Vagina (tissue), 2 donors: ENCODE data around the gene TMCO6. TPM values are rescaled to one million over a fixed set of nuclear protein-coding genes. Genes with fewer than 3 reads are reported as not detected.

ENCODE experiments used
- DNase-seq, 2 donors: peaks; one replicate each; pipeline ENCODE4 v3.0.0-alpha.2; 2017; ENCODE audit errors: extremely low spot score in 2 of 2
- H3K27ac ChIP-seq: fragments of 200-600 bp; sonication (generic); one replicate; pipeline ENCODE4 v1.5.1; 2019
- H3K27me3 ChIP-seq: fragments of 200-600 bp; sonication (generic); one replicate; pipeline ENCODE4 v1.5.1; 2019
- H3K36me3 ChIP-seq, 2 donors: fragments of 200-600 bp; sonication (generic); one replicate each; pipeline ENCODE4 v1.5.1; 2017 to 2019
- H3K4me1 ChIP-seq: fragments of 200-600 bp; sonication (generic); one replicate; pipeline ENCODE4 v1.5.1; 2019
- H3K4me3 ChIP-seq, 2 donors: fragments of 200-600 bp; sonication (generic); 1 replicate in 1 of 2; 2 replicates in 1 of 2; pipeline ENCODE4 v1.5.1; 2016 to 2019
- H3K9me3 ChIP-seq: fragments of 200-600 bp; sonication (generic); one replicate; pipeline ENCODE4 v1.5.1; 2019
- CTCF ChIP-seq, 3 experiments: fragments of 450-650 bp in 2 of 3; fragments of 200-600 bp in 1 of 3; sonication (generic) in 1 of 3; IDR thresholded peaks; one replicate each; pipeline ENCODE4 v1.5.1; 2017 to 2019; ENCODE audit warnings: antibody characterized with exemption in 3 of 3, mild to moderate bottlenecking in 2 of 3, moderate library complexity in 2 of 3
- POLR2A ChIP-seq, 2 donors: fragments of 450-650 bp; IDR thresholded peaks; one replicate each; pipeline ENCODE4 v1.6.1; 2017; ENCODE audit warnings: antibody characterized with exemption in 2 of 2, mild to moderate bottlenecking in 2 of 2, moderate library complexity in 2 of 2
- POLR2AphosphoS5 ChIP-seq, 2 donors: sonication (generic); formaldehyde crosslinking; IDR thresholded peaks; one replicate each; pipeline ENCODE4 v1.9.0; 2017; ENCODE audit warnings: antibody characterized with exemption in 2 of 2, mild to moderate bottlenecking in 2 of 2, low read depth in 1 of 2; ENCODE audit not compliant: insufficient read depth in 1 of 2
- intact Hi-C: fragments of 100-400 bp; cut with DNase I; formaldehyde crosslinking; loops from one replicate; pipeline ENCODE4 v1.15.1; 2023
- total RNA-seq: library from RNA; depleted of rRNA; stranded (reverse); fragments of >200 nt; gene quantifications from one replicate; pipeline ENCODE4 v1.2.3, GENCODE V29; 2016

The TMCO6 gene
- total RNA-seq, 1 donor from 2014 or later, result 16.5 TPM

- peaks cover 0 to 63% of the 10 kb centered on the region in 2 donors for H3K36me3 ChIP-seq
- H3K9me3 ChIP-seq, result no peaks in the 10 kb centered on the region
- no peaks in the 10 kb centered on the region for H3K27me3 ChIP-seq
- peak overlapping the region; percentile 20 to 25 for H3K4me3 ChIP-seq
- intact Hi-C loops, result no loop called here
- H3K27ac ChIP-seq, result no peak overlapping the region
- no peak for DNase-seq
- TF ChIP-seq POLR2A (IDR thresholded peaks at IDR 0.05) (no peak), POLR2AphosphoS5 (IDR thresholded peaks at IDR 0.05; ENCODE audit: insufficient read depth in 1 of 2, low read depth in 1 of 2) (no peak), CTCF (IDR thresholded peaks at IDR 0.05) (no peak)
- peaks cover 7% of the 10 kb centered on the region for H3K4me1 ChIP-seq
Measured at GRCh38 chr5:140672455-140673186, 33.4 kb downstream of the TMCO6 start.

- Histone ChIP-seq H3K27me3 (no peaks in the 10 kb centered on the region), H3K4me1 (peaks cover 6% of the 10 kb centered on the region), H3K4me3 (peak within 1 kb of the TSS; percentile 20 to 25), H3K9me3 (no peaks in the 10 kb centered on the region), H3K36me3 (peaks cover 0 to 70% of the 10 kb centered on the region in 2 donors), H3K27ac (no peak within 1 kb of the TSS)
- TF ChIP-seq CTCF (IDR thresholded peaks at IDR 0.05) (no peak), POLR2AphosphoS5 (IDR thresholded peaks at IDR 0.05; ENCODE audit: insufficient read depth in 1 of 2, low read depth in 1 of 2) (no peak), POLR2A (IDR thresholded peaks at IDR 0.05) (no peak)
- no peak for DNase-seq
- intact Hi-C loops, result no loop called here
Measured at GRCh38 chr5:140673187-140673976, 34.1 kb downstream of the TMCO6 start, which contains the start of gene DND1. DND1 (minus strand) TSS chr5:140673576; CDS start chr5:140673542, 34 bp downstream.

GRCh38 chr5:140674211-140674610, 35.0 kb downstream of the TMCO6 start:
- TF ChIP-seq POLR2AphosphoS5 (IDR thresholded peaks at IDR 0.05; ENCODE audit: insufficient read depth in 1 of 2, low read depth in 1 of 2), result no peak
- no peak for TF ChIP-seq CTCF (IDR thresholded peaks at IDR 0.05)
- no peak for TF ChIP-seq POLR2A (IDR thresholded peaks at IDR 0.05)
- Histone ChIP-seq H3K27me3 (no peaks in the 10 kb centered on the region), H3K27ac (no peak overlapping the region), H3K4me3 (no peak overlapping the region), H3K9me3 (no peaks in the 10 kb centered on the region), H3K4me1 (peaks cover 6% of the 10 kb centered on the region), H3K36me3 (peaks cover 0 to 67% of the 10 kb centered on the region in 2 donors)
- intact Hi-C loops, result no loop called here
- DNase-seq, result no peak

GRCh38 chr5:140674629-140675028, 35.4 kb downstream of the TMCO6 start:
- no peak for DNase-seq
- TF ChIP-seq POLR2AphosphoS5 (IDR thresholded peaks at IDR 0.05; ENCODE audit: insufficient read depth in 1 of 2, low read depth in 1 of 2) (no peak), POLR2A (IDR thresholded peaks at IDR 0.05) (no peak), CTCF (IDR thresholded peaks at IDR 0.05) (no peak)
- Histone ChIP-seq H3K27me3 (no peaks in the 10 kb centered on the region), H3K36me3 (peaks cover 0 to 67% of the 10 kb centered on the region in 2 donors), H3K4me3 (no peak overlapping the region), H3K27ac (no peak overlapping the region), H3K9me3 (no peaks in the 10 kb centered on the region), H3K4me1 (peaks cover 6% of the 10 kb centered on the region)
- intact Hi-C loops, result no loop called here
